HCT116 (cell line): ENCODE results near the gene OXCT1. TPM values are rescaled to one million over a fixed set of nuclear protein-coding genes. Genes with fewer than 3 reads are reported as not detected.

ENCODE experiments used
- ATAC-seq: fragments of 200-7000 bp; cut with Tn5 transposase; 2 replicates; pipeline ENCODE4 v1.9.1; 2020; ENCODE audit warnings: mild to moderate bottlenecking, moderate library complexity
- BruUV-seq: library from RNA; stranded (reverse); fragments of 400-500 nt; replicated peaks from 2 replicates; lab custom pipeline; 2021; lab: Mats Ljungman, UMichigan
- CTCF ChIA-PET: fragments of 300-600 bp; sonication (Branson Sonifier 250); formaldehyde crosslinking; loops from one replicate; lab custom pipeline; 2021; ENCODE audit warnings: antibody characterized with exemption; lab: Charles Lee
- POLR2A ChIA-PET: fragments of 300-600, 350-600 bp; sonication (Branson Sonifier 250); formaldehyde crosslinking; loops from one replicate; lab custom pipeline; 2021; ENCODE audit warnings: antibody characterized with exemption; lab: Charles Lee
- RAD21 ChIA-PET, 2 experiments: fragments of 300-600 bp; sonication (Branson Sonifier 250); formaldehyde crosslinking; loops; one replicate each; lab custom pipeline; 2023; ENCODE audit warnings: low total read pairs in 2 of 2; ENCODE audit not compliant: uncharacterized antibody in 2 of 2, unreplicated experiment in 2 of 2, low non-redundant PET in 1 of 2; lab: Charles Lee
- DNase-seq: peaks from one replicate; pipeline ENCODE4 v3.0.0-alpha.2; 2010; ENCODE audit warnings: low read depth, low spot score
- H2AFZ ChIP-seq: fragments of 200-600 bp; shearing (Covaris generic), sonication (generic); 2 replicates; pipeline ENCODE4 v1.6.1; 2017; ENCODE audit warnings: low read depth, mixed run types, mixed read lengths, antibody characterized with exemption, low read length; ENCODE audit not compliant: poor library complexity, severe bottlenecking
- H3K27ac ChIP-seq: 2 replicates; pipeline ENCODE4 v1.5.1; 2012; ENCODE audit warnings: low read depth, low read length
- H3K27me3 ChIP-seq: fragments of 200-600 bp; sonication (generic); 2 replicates; pipeline ENCODE4 v1.6.1; 2016; ENCODE audit warnings: mixed run types, low read length, mixed read lengths; ENCODE audit not compliant: insufficient read depth
- H3K36me3 ChIP-seq, 2 experiments: fragments of 200-500 bp in 1 of 2; fragments of 200-600 bp in 1 of 2; sonication (Bioruptor generic) in 1 of 2; sonication (generic) in 1 of 2; 2 replicates each; pipeline versions ENCODE4 v1.5.1 to v1.6.1; 2014 to 2016; ENCODE audit warnings: low read length in 2 of 2, inconsistent platforms in 1 of 2, mixed read lengths in 1 of 2, mixed run types in 1 of 2; ENCODE audit not compliant: insufficient read depth in 2 of 2, control insufficient read depth in 1 of 2
- H3K4me1 ChIP-seq, 2 experiments: fragments of 200-600 bp in 1 of 2; sonication (generic) in 1 of 2; 2 replicates each; pipeline versions ENCODE4 v1.5.1 to v1.6.1; 2012 to 2017; ENCODE audit warnings: low read length in 2 of 2, inconsistent platforms in 1 of 2, mild to moderate bottlenecking in 1 of 2, mixed read lengths in 1 of 2, mixed run types in 1 of 2, moderate library complexity in 1 of 2; ENCODE audit not compliant: insufficient read depth in 2 of 2, control insufficient read depth in 1 of 2
- H3K4me2 ChIP-seq: fragments of 200-600 bp; sonication (generic); 2 replicates; pipeline ENCODE4 v1.6.1; 2017; ENCODE audit warnings: mixed run types, low read length, mixed read lengths
- H3K4me3 ChIP-seq, 2 experiments: fragments of 200-600 bp in 1 of 2; sonication (generic) in 1 of 2; replicated peaks in 1 of 2; 2 replicates each; pipeline ENCODE4 v1.5.1; 2011 to 2016; ENCODE audit warnings: low read length in 2 of 2, control low read depth in 1 of 2, low read depth in 1 of 2, mild to moderate bottlenecking in 1 of 2, mixed read lengths in 1 of 2, mixed run types in 1 of 2
- H3K79me2 ChIP-seq: fragments of 200-600 bp; sonication (generic); 2 replicates; pipeline ENCODE4 v1.6.1; 2017; ENCODE audit warnings: mild to moderate bottlenecking, mixed run types, low read length, moderate library complexity, mixed read lengths; ENCODE audit not compliant: insufficient read depth
- H3K9ac ChIP-seq: fragments of 200-600 bp; sonication (generic); 2 replicates; pipeline ENCODE4 v1.6.1; 2016; ENCODE audit warnings: low read length, mixed read lengths
- H3K9me2 ChIP-seq: fragments of 200-600 bp; sonication (generic), shearing (Covaris generic); 2 replicates; pipeline ENCODE4 v1.6.1; 2017; ENCODE audit warnings: mixed run types, mild to moderate bottlenecking, moderate library complexity; ENCODE audit not compliant: insufficient read depth
- H3K9me3 ChIP-seq, 2 experiments: fragments of 200-500 bp in 1 of 2; fragments of 200-600 bp in 1 of 2; sonication (Bioruptor generic) in 1 of 2; sonication (generic) in 1 of 2; 2 replicates each; pipeline ENCODE4 v1.6.1; 2014 to 2017; ENCODE audit warnings: low read length in 2 of 2, mixed read lengths in 2 of 2, inconsistent platforms in 1 of 2, low read depth in 1 of 2, mild to moderate bottlenecking in 1 of 2, mixed run types in 1 of 2, moderate library complexity in 1 of 2; ENCODE audit not compliant: control insufficient read depth in 1 of 2, insufficient read depth in 1 of 2
- H4K20me1 ChIP-seq: fragments of 200-600 bp; sonication (generic), shearing (Covaris generic); 2 replicates; pipeline ENCODE4 v1.6.1; 2017; ENCODE audit warnings: mixed run types, mild to moderate bottlenecking, moderate library complexity; ENCODE audit not compliant: insufficient read depth
- CEBPB ChIP-seq: IDR thresholded peaks from 2 replicates; pipeline ENCODE4 v1.6.1; 2012; ENCODE audit warnings: low read depth
- JUND ChIP-seq: IDR thresholded peaks from 2 replicates; pipeline ENCODE4 v1.6.1; 2012
- POLR2A ChIP-seq: IDR thresholded peaks from 2 replicates; pipeline ENCODE4 v1.7.0; 2011; ENCODE audit warnings: borderline replicate concordance; ENCODE audit not compliant: insufficient read depth, insufficient read length; ENCODE audit errors: extremely low read depth
- POLR2AphosphoS5 ChIP-seq: IDR thresholded peaks from 2 replicates; pipeline ENCODE4 v1.6.1; 2011; ENCODE audit warnings: mild to moderate bottlenecking, low read depth, low read length, moderate library complexity
- REST ChIP-seq: IDR thresholded peaks from 2 replicates; pipeline ENCODE4 v1.6.1; 2012; ENCODE audit warnings: low read depth
- YY1 ChIP-seq: IDR thresholded peaks from 2 replicates; pipeline ENCODE4 v1.6.1; 2011; ENCODE audit warnings: low read length, low read depth, moderate library complexity, mild to moderate bottlenecking; ENCODE audit not compliant: insufficient replicate concordance; ENCODE audit errors: extremely low read depth
- ZFX ChIP-seq: fragments of 450-650 bp; IDR thresholded peaks from 2 replicates; pipeline ENCODE4 v1.6.1; 2017
- intact Hi-C: fragments of 100-400 bp; cut with micrococcal nuclease; formaldehyde crosslinking; loops from 2 replicates; pipeline ENCODE4 v1.10.0; 2022
- total RNA-seq: library from RNA; stranded (reverse); gene quantifications from one replicate; pipeline ENCODE4 v1.2.1, GENCODE V29; 2021; ENCODE audit not compliant: unreplicated experiment

Gene OXCT1
- total RNA-seq, 1 experiment from 2014 or later = 28.1 TPM

- ChIA-PET CTCF (no interaction called here), POLR2A (no interaction called here), RAD21 (no interaction called here)
- Histone ChIP-seq H3K9me2 (no peaks in the 10 kb centered on the region), H4K20me1 (no peaks in the 10 kb centered on the region), H3K79me2 (no peaks in the 10 kb centered on the region), H3K4me2 (no peak overlapping the region), H3K4me1 (no peaks in the 10 kb centered on the region), H3K27ac (no peak overlapping the region), H2AFZ (no peak overlapping the region), H3K27me3 (no peaks in the 10 kb centered on the region), H3K4me3 (no peak overlapping the region), H3K9me3 (no peaks in the 10 kb centered on the region), H3K9ac (no peak overlapping the region), H3K36me3 (no peaks in the 10 kb centered on the region)
- ATAC-seq (no peak), DNase-seq (no peak)
- intact Hi-C loops = no loop called here
- TF ChIP-seq POLR2A (no peak), REST (no peak), CEBPB (no peak), POLR2AphosphoS5 (no peak)
- no TSS peak for BruUV-seq
Measured at GRCh38 chr5:41686191-41686590, 184.0 kb downstream of the OXCT1 start.

- Histone ChIP-seq H3K4me2 (no peak overlapping the region), H2AFZ (no peak overlapping the region), H3K9me3 (peaks cover 0 to 7% of the 10 kb centered on the region in 2 experiments; a peak in 2 of 4 replicates), H3K36me3 (no peaks in the 10 kb centered on the region), H3K9ac (no peak overlapping the region), H3K4me3 (no peak overlapping the region), H3K27ac (no peak overlapping the region), H3K4me1 (no peaks in the 10 kb centered on the region), H3K27me3 (no peaks in the 10 kb centered on the region), H3K79me2 (no peaks in the 10 kb centered on the region), H4K20me1 (no peaks in the 10 kb centered on the region), H3K9me2 (no peaks in the 10 kb centered on the region)
- POLR2A ChIA-PET = no interaction called here
- no peak for DNase-seq
- ATAC-seq = no peak
- CTCF ChIA-PET = no interaction called here
- TF ChIP-seq CEBPB = no peak
- no peak for TF ChIP-seq YY1
- no peak for TF ChIP-seq JUND
- no peak for TF ChIP-seq ZFX
- BruUV-seq = no TSS peak
- intact Hi-C loops = no loop called here
- RAD21 ChIA-PET = no interaction called here
Measured at GRCh38 chr5:41683181-41683580, 187.0 kb downstream of the OXCT1 start.
